Measurements from ENCODE around the gene INHBC.

GRCh38 chr12:57456145-57456700, 21.6 kb downstream of the INHBC start:
- TF ChIP-seq POLR2AphosphoS5 (IDR thresholded peaks at IDR 0.05) (no peak), EP300 (IDR thresholded peaks at IDR 0.05) (no peak)

All from sigmoid colon (tissue), 4 donors.